Measurements from ENCODE around the gene RFX7. TPM values are rescaled to one million over a fixed set of nuclear protein-coding genes. Genes with fewer than 3 reads are reported as not detected.

RFX7 gene
- total and polyA plus RNA-seq, 10 donors = 2.7 to 30.2 (median 20.9) TPM

DNA sequence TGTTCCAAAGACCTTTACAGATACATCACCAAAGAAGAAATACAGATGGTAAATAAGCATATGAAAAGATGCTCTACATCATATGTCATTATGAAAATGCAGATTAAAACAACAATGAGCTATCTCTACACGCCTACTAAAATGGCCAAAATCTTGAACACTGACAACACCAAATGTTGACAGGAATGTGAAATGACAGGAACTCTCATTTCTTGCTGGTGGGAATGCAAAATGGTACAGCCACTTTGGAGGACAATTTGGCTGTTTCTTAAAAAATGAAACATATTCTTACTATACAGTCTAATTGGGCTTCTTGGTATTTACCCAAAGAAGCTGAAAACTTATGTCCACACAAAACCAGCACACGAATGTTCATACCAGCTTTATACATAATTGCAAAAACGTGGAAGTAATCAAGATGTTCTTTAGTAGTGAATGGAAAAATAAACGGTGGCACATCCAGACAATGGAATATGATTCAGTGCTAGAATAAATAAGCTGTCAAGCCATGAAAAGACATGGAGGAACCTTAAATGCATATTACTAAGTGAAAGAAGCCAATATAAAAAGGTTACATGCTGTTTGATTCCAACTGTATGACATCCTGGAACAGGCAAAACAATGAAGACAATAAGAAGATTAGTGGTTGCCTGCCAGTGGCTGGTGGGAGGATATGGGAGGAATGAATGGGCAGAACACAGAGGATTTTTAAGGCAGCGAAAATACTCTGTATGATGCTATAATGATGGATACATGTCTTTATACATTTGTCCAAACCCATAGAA, 169.0 kb downstream of the RFX7 start:
- H3K27me3 ChIP-seq (replicated peaks in 1 of 7) = no peaks in the 10 kb centered on the region
- TF ChIP-seq POLR2A (IDR thresholded peaks at IDR 0.05) = no peak
- no peak for TF ChIP-seq POLR2AphosphoS5 (IDR thresholded peaks at IDR 0.05)
- TF ChIP-seq, protein P1, sequence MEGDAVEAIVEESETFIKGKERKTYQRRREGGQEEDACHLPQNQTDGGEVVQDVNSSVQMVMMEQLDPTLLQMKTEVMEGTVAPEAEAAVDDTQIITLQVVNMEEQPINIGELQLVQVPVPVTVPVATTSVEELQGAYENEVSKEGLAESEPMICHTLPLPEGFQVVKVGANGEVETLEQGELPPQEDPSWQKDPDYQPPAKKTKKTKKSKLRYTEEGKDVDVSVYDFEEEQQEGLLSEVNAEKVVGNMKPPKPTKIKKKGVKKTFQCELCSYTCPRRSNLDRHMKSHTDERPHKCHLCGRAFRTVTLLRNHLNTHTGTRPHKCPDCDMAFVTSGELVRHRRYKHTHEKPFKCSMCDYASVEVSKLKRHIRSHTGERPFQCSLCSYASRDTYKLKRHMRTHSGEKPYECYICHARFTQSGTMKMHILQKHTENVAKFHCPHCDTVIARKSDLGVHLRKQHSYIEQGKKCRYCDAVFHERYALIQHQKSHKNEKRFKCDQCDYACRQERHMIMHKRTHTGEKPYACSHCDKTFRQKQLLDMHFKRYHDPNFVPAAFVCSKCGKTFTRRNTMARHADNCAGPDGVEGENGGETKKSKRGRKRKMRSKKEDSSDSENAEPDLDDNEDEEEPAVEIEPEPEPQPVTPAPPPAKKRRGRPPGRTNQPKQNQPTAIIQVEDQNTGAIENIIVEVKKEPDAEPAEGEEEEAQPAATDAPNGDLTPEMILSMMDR (IDR thresholded peaks at IDR 0.05 in 8 of 11, conservative IDR thresholded peaks at IDR 0.05 in 3 of 11) = no peak
- peaks cover 0 to under 1% (median 0%) of the 10 kb centered on the region in 8 donors for H3K9me3 ChIP-seq
- intact Hi-C loops (cut with DNase I; ENCODE audit: low total_unique reads) = no loop called here
- no peak overlapping the region for H3K4me3 ChIP-seq
- no peaks in the 10 kb centered on the region for H3K36me3 ChIP-seq
- H3K4me1 ChIP-seq = no peaks in the 10 kb centered on the region
- DNase-seq = no peak
- WGBS, 5 donors = 62 to 72% (median 65%) methylated on average over 5 of the region's 5 CpGs
- H3K27ac ChIP-seq = no peak overlapping the region

DNA sequence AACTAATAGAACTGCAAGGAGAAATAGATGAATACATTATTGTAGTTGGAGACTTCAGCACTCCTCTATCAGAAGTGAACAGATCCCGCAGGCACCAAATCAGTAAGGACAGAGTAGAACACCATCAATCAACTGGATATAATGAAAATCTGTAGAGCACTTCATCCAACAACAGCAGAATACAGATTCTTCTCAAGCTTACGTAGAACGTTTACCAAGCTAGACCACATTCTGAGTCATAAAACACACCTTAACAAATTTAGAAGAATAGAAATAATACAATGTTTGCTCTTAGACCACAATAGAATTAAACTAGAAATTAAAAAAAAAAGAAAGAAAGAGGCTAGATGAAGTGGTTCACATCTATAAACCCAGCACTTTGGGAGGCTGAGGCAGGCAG, 179.5 kb downstream of the RFX7 start:
- 83 to 96% (median 91%) methylated on average over 3 of the region's 3 CpGs for WGBS, 5 donors
- TF ChIP-seq, protein P1 (IDR thresholded peaks at IDR 0.05 in 8 of 11, conservative IDR thresholded peaks at IDR 0.05 in 3 of 11) = no peak
- TF ChIP-seq POLR2AphosphoS5 (IDR thresholded peaks at IDR 0.05) (no peak), POLR2A (IDR thresholded peaks at IDR 0.05) (no peak)
- no peak overlapping the region for H3K27ac ChIP-seq

DNA sequence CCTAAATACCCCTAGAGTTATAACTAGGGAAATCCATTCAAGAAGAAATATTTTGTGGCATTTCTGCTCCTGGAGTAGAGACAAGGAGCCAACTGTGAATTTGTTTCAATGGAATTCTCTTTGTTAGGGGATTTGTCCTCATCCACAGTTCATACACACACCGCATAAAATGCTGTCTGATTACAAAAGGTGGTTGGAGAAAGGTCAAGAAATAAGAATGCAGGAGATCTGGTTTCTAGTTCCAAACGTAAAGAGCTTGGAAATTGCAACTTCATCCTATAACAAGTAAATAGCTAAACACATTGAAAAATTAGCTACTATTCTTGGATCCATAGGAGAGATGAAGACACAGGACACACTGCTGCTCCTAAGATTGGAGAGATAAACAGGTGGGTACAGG, 184.0 kb downstream of the RFX7 start:
- intact Hi-C loops (cut with DNase I; ENCODE audit: low total_unique reads) = no loop called here
- H3K4me3 ChIP-seq = no peak overlapping the region
- no peaks in the 10 kb centered on the region for H3K4me1 ChIP-seq
- peaks cover 0 to 16% (median 7%) of the 10 kb centered on the region in 8 donors for H3K9me3 ChIP-seq
- no peaks in the 10 kb centered on the region for H3K36me3 ChIP-seq
- no peaks in the 10 kb centered on the region for H3K27me3 ChIP-seq (replicated peaks in 1 of 7)
- no peak for TF ChIP-seq POLR2A (IDR thresholded peaks at IDR 0.05)
- TF ChIP-seq, protein P1 (IDR thresholded peaks at IDR 0.05 in 8 of 11, conservative IDR thresholded peaks at IDR 0.05 in 3 of 11) = no peak
- TF ChIP-seq POLR2AphosphoS5 (IDR thresholded peaks at IDR 0.05) = no peak
- DNase-seq = no peak
- no peak overlapping the region for H3K27ac ChIP-seq
- 87 to 94% (median 93%) methylated on average over 2 of the region's 2 CpGs for WGBS, 5 donors

More for the DNA sequence above, 179.5 kb downstream of the RFX7 start:
- Histone ChIP-seq H3K4me1 (no peaks in the 10 kb centered on the region), H3K36me3 (no peaks in the 10 kb centered on the region), H3K4me3 (no peak overlapping the region), H3K9me3 (peaks cover 0 to 18% (median 7%) of the 10 kb centered on the region in 8 donors), H3K27me3 (replicated peaks in 1 of 7) (no peaks in the 10 kb centered on the region)
- no peak for DNase-seq
- intact Hi-C loops (cut with DNase I; ENCODE audit: low total_unique reads) = no loop called here

DNA sequence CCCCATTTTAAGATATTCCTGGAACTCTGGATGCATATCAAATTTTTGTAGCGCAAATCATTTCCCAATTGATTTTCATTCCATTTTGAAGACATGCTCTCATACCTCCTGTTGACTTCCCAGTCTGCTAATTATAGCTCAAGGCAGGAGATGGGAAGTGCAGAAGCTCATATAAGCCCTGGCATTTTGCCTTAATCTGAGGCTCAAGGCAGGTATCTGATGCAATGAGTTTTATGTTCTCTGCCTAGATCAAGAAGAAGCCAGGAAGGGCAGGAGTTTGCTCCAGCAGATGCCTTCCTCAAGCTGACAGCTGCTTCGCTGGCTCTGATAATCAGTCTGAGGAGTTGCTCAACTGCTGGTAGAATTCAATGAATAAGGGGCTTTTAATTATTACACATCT, 184.7 kb downstream of the RFX7 start:
- DNase-seq = no peak
- Histone ChIP-seq H3K27me3 (replicated peaks in 1 of 7) (no peaks in the 10 kb centered on the region), H3K27ac (no peak overlapping the region), H3K4me3 (no peak overlapping the region), H3K9me3 (peaks cover 0 to 16% (median 7%) of the 10 kb centered on the region in 8 donors), H3K4me1 (no peaks in the 10 kb centered on the region), H3K36me3 (no peaks in the 10 kb centered on the region)
- TF ChIP-seq POLR2AphosphoS5 (IDR thresholded peaks at IDR 0.05) (no peak), POLR2A (IDR thresholded peaks at IDR 0.05) (no peak)
- TF ChIP-seq, protein P1 (IDR thresholded peaks at IDR 0.05 in 8 of 11, conservative IDR thresholded peaks at IDR 0.05 in 3 of 11) = no peak
- intact Hi-C loops (cut with DNase I; ENCODE audit: low total_unique reads) = no loop called here
- 82 to 95% (median 85%) methylated on average over 2 of the region's 2 CpGs for WGBS, 5 donors

Data from spleen (tissue), 11 donors.